Measurements from ENCODE around the gene LUZP2.

Gene LUZP2

DNA sequence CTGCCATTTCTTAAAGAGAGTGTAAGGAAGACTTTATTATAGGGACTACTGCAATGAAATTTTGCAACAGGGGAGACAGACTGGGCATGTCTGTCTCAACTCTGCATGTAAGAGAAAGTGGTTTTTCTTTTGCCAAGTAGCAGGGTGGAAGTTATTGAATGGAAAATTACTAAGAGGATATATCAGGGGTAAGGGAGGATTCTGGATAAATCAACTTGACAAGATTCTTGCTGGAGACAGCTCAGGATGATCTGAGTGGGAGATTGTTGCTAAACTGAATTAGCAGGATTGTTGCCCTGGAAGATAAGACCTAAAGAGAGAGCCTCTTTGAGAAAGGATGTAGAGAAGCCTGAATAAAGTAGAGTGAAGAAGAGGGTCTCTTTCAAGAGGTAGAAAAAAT is 145.8 kb downstream of the LUZP2 start:
- H3K9me3 ChIP-seq (replicated peaks in 1 of 11), result no peaks in the 10 kb centered on the region
- H4K20me1 ChIP-seq, result no peaks in the 10 kb centered on the region
- H3K4me2 ChIP-seq, result no peak overlapping the region
- H3K27me3 ChIP-seq, result no peaks in the 10 kb centered on the region
- no peak overlapping the region for H3K9ac ChIP-seq
- H3K4me3 ChIP-seq, result no peak overlapping the region
- TF ChIP-seq Cebpa-rat (IDR thresholded peaks at IDR 0.05), result no peak
- no peaks in the 10 kb centered on the region for H3K36me3 ChIP-seq
- no peaks in the 10 kb centered on the region for H3K4me1 ChIP-seq
- no peak overlapping the region for H3K27ac ChIP-seq

DNA sequence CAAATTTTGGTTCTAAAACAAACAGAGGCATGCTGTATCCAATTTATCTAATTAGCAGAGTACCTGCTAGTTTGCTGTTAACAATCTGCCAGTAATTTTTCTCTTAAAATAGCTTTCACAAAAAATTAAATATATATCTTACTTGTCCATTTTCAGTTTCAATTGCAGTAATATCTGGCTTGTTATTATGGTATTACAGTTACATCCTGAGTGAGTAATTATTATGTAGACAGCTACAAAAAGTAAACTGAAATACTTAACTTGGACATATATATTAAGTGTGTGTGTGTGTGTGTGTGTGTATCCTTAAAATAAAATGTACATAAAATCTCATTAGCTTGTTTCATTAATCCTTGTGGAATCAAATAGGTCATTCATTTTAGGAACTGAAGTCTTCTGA is 148.7 kb downstream of the LUZP2 start:
- H3K4me1 ChIP-seq, result no peaks in the 10 kb centered on the region
- H3K4me2 ChIP-seq, result no peak overlapping the region
- H3K27me3 ChIP-seq, result no peaks in the 10 kb centered on the region
- H3K9ac ChIP-seq, result no peak overlapping the region
- H3K4me3 ChIP-seq, result no peak overlapping the region
- no peaks in the 10 kb centered on the region for H4K20me1 ChIP-seq
- no peaks in the 10 kb centered on the region for H3K9me3 ChIP-seq (replicated peaks in 1 of 11)
- H3K27ac ChIP-seq, result no peak overlapping the region
- TF ChIP-seq Cebpa-rat (IDR thresholded peaks at IDR 0.05), result no peak
- H3K36me3 ChIP-seq, result no peaks in the 10 kb centered on the region

GRCh38 chr11:24651873-24652272 is 155.0 kb downstream of the LUZP2 start:
- H3K4me2 ChIP-seq, result no peak overlapping the region
- H3K36me3 ChIP-seq, result no peaks in the 10 kb centered on the region
- no peaks in the 10 kb centered on the region for H4K20me1 ChIP-seq
- H3K9me3 ChIP-seq (replicated peaks in 1 of 11), result no peaks in the 10 kb centered on the region
- no peaks in the 10 kb centered on the region for H3K4me1 ChIP-seq
- no peak overlapping the region for H3K9ac ChIP-seq
- H3K4me3 ChIP-seq, result no peak overlapping the region
- TF ChIP-seq Cebpa-rat (IDR thresholded peaks at IDR 0.05), result no peak
- H3K27me3 ChIP-seq, result no peaks in the 10 kb centered on the region
- H3K27ac ChIP-seq, result no peak overlapping the region

- Histone ChIP-seq H3K4me1 (no peaks in the 10 kb centered on the region), H3K9ac (no peak overlapping the region), H3K9me3 (replicated peaks in 1 of 11) (no peaks in the 10 kb centered on the region), H3K36me3 (no peaks in the 10 kb centered on the region), H3K27ac (no peak overlapping the region), H3K27me3 (no peaks in the 10 kb centered on the region), H4K20me1 (no peaks in the 10 kb centered on the region), H3K4me3 (no peak overlapping the region), H3K4me2 (no peak overlapping the region)
- TF ChIP-seq Cebpa-rat (IDR thresholded peaks at IDR 0.05), result no peak
Observed at GRCh38 chr11:24653901-24654300, 157.0 kb downstream of the LUZP2 start.

DNA sequence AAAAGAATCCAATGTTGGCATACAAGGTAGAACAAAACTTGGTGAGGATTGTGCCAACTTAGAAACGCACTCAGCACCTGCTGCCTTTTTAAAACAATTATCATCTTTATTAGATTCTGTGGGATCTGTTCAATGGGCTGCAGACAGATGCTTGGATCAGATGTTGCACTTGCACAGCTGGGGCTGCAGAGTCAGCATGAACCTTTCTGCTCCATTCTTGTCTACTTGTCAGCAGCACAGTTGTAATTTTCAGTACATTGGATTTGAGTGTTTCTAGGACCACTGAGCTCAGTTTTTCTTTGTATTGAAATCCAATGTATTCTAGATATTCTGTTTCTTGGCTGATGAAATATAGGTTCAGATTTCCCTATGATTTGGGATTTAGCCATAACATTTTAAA is 164.5 kb downstream of the LUZP2 start:
- no peak overlapping the region for H3K27ac ChIP-seq
- H4K20me1 ChIP-seq, result no peaks in the 10 kb centered on the region
- no peaks in the 10 kb centered on the region for H3K36me3 ChIP-seq
- peaks cover 0 to 26% (median 10%) of the 10 kb centered on the region in 11 experiments; a peak in 11 of 22 replicates for H3K9me3 ChIP-seq (replicated peaks in 1 of 11)
- H3K9ac ChIP-seq, result no peak overlapping the region
- H3K4me1 ChIP-seq, result no peaks in the 10 kb centered on the region
- no peaks in the 10 kb centered on the region for H3K27me3 ChIP-seq
- H3K4me2 ChIP-seq, result no peak overlapping the region
- no peak for TF ChIP-seq Cebpa-rat (IDR thresholded peaks at IDR 0.05)
- H3K4me3 ChIP-seq, result no peak overlapping the region

DNA sequence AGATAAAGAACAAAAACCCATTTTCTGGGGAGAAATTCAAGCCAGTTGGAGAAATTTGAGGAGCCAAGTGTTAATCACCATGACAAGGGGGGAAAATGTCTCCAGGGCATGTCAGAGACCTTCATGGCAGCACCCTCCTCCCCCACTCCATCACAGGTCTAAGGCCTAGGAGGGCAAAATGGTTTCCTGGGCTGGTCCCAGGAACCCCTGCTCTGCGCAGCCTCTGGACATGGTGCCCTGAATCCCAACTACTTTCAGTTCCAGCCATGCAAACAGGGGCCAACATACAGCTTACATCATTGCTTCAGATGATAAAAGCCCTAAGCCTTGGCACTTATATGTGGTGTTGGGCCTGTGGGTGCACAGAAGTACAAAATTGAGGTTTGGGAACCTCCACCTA is 167.5 kb downstream of the LUZP2 start:
- Histone ChIP-seq H3K9ac (no peak overlapping the region), H3K4me3 (no peak overlapping the region)
- TF ChIP-seq Cebpa-rat (IDR thresholded peaks at IDR 0.05), result no peak

DNA sequence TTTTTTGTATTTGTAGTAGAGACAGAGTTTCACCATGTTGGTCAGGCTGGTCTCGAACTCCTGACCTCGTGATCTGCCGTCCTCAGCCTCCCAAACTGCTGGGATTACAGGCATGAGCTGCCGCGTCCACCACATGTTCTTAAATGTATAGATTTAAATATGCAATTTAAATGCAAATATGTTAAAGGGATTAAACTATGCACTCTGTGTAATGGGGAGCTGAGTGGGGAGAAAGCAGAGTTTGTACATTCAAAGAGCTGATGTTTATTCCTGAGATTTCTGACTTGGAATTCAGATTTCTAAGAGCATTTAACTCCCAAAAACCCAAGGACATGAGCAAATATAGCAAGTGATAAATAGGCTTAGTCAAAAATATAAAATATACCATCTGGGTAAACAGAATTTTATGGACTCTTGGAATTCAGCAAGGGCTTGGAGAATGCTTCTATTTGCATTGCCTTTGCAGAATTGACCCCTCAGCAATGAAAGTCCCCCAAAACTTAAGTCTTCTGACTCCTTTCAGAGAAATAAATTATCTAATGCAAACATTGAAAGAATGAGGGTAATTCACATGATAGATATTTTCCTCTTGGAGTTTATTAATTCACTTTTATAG is 170.6 kb downstream of the LUZP2 start:
- Histone ChIP-seq H3K27ac (no peak overlapping the region), H3K36me3 (no peaks in the 10 kb centered on the region)

More for the DNA sequence above, 167.5 kb downstream of the LUZP2 start:
- Histone ChIP-seq H3K9me3 (replicated peaks in 1 of 11) (peaks cover 0 to 26% (median 10%) of the 10 kb centered on the region in 11 experiments; a peak in 11 of 22 replicates), H3K4me1 (no peaks in the 10 kb centered on the region), H4K20me1 (no peaks in the 10 kb centered on the region), H3K36me3 (no peaks in the 10 kb centered on the region), H3K27ac (no peak overlapping the region), H3K4me2 (no peak overlapping the region), H3K27me3 (no peaks in the 10 kb centered on the region)

GRCh38 chr11:24678703-24679348 is 182.0 kb downstream of the LUZP2 start:
- no peak overlapping the region for H3K27ac ChIP-seq
- no peaks in the 10 kb centered on the region for H4K20me1 ChIP-seq
- H3K36me3 ChIP-seq, result no peaks in the 10 kb centered on the region
- no peak overlapping the region for H3K4me3 ChIP-seq
- H3K4me2 ChIP-seq, result no peak overlapping the region
- H3K9me3 ChIP-seq (replicated peaks in 1 of 11), result no peaks in the 10 kb centered on the region
- no peaks in the 10 kb centered on the region for H3K4me1 ChIP-seq
- no peak overlapping the region for H3K9ac ChIP-seq
- no peaks in the 10 kb centered on the region for H3K27me3 ChIP-seq
- TF ChIP-seq Cebpa-rat (IDR thresholded peaks at IDR 0.05), result no peak

More for the DNA sequence above, 170.6 kb downstream of the LUZP2 start:
- Histone ChIP-seq H4K20me1 (no peaks in the 10 kb centered on the region), H3K4me2 (no peak overlapping the region), H3K9me3 (replicated peaks in 1 of 11) (peaks cover 0 to 26% (median 10%) of the 10 kb centered on the region in 11 experiments; a peak in 11 of 22 replicates), H3K4me3 (no peak overlapping the region), H3K9ac (no peak overlapping the region), H3K27me3 (no peaks in the 10 kb centered on the region), H3K4me1 (no peaks in the 10 kb centered on the region)
- no peak for TF ChIP-seq Cebpa-rat (IDR thresholded peaks at IDR 0.05)

GRCh38 chr11:24679821-24680351 is 183.0 kb downstream of the LUZP2 start:
- Histone ChIP-seq H4K20me1 (no peaks in the 10 kb centered on the region), H3K27ac (no peak overlapping the region), H3K4me1 (no peaks in the 10 kb centered on the region), H3K36me3 (no peaks in the 10 kb centered on the region), H3K9me3 (replicated peaks in 1 of 11) (no peaks in the 10 kb centered on the region), H3K4me3 (no peak overlapping the region), H3K4me2 (no peak overlapping the region), H3K27me3 (no peaks in the 10 kb centered on the region), H3K9ac (no peak overlapping the region)
- no peak for TF ChIP-seq Cebpa-rat (IDR thresholded peaks at IDR 0.05)

DNA sequence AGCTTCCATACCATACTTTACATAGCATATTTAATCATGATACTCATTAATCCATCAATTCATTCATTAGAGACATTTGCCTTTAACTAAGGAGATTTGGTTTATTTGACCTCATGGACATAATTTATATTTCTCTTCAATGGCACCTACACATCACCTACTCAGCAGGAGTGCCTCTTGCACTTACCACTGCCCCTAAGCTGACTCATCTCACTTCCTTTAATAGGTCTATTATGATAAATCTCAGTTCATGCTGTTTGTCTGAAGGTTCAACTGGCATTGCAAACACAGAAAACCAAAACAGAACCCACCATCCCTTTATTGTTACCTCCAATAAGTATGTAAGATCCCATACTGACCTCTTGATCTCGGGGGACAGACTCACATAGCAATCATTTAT is 186.7 kb downstream of the LUZP2 start:
- Histone ChIP-seq H3K4me2 (no peak overlapping the region), H4K20me1 (no peaks in the 10 kb centered on the region), H3K36me3 (no peaks in the 10 kb centered on the region), H3K4me1 (peaks cover 0 to 6% (median 0%) of the 10 kb centered on the region in 10 experiments; a peak in 2 of 20 replicates), H3K27ac (no peak overlapping the region), H3K27me3 (no peaks in the 10 kb centered on the region), H3K9ac (no peak overlapping the region), H3K9me3 (replicated peaks in 1 of 11) (no peaks in the 10 kb centered on the region), H3K4me3 (no peak overlapping the region)
- TF ChIP-seq Cebpa-rat (IDR thresholded peaks at IDR 0.05), result no peak

Measured in BLaER1 treated with 17β-estradiol and CSF1 and Interleukin-3, amounts not matched to agents 10 nM and 100 nM (cell line).